ENCODE data around the gene PPP1R27.

The PPP1R27 gene

GRCh38 chr17:81833921-81834830 lies 674 bp downstream of the PPP1R27 start:
- H3K27ac ChIP-seq (ENCODE audit: low read length) = no peak overlapping the region
- H3K36me3 ChIP-seq (replicated peaks; ENCODE audit: insufficient read depth, low read length) = no peaks in the 10 kb centered on the region
- H3K4me3 ChIP-seq (ENCODE audit: low read length) = peak overlapping the region; percentile 71
- no peaks in the 10 kb centered on the region for H4K20me1 ChIP-seq (ENCODE audit: insufficient read depth, low read length)
- H3K27me3 ChIP-seq (replicated peaks; ENCODE audit: insufficient read depth, low read length) = no peaks in the 10 kb centered on the region; the same call in 1 of the 2 replicates
- H3K4me1 ChIP-seq (ENCODE audit: low read length) = peaks cover 14% of the 10 kb centered on the region
- H3F3A ChIP-seq (ENCODE audit: insufficient read depth, low read length) = peaks cover 16% of the 10 kb centered on the region
- no peaks in the 10 kb centered on the region for H3K9me2 ChIP-seq (replicated peaks; ENCODE audit: insufficient read depth, low read length)
- peak overlapping the region; percentile 56 for H2AFZ ChIP-seq (ENCODE audit: low read length)
- no peaks in the 10 kb centered on the region for H3K9me3 ChIP-seq (replicated peaks; ENCODE audit: insufficient read depth, low read length)
- H3K9ac ChIP-seq (ENCODE audit: low read length) = no peak overlapping the region; the same call in 1 of the 2 replicates
- DNase-seq = no peak
- TF ChIP-seq EZH2 (optimal IDR thresholded peaks at IDR 0.05; ENCODE audit: low read depth, low read length) (no peak), CTCF (IDR thresholded peaks at IDR 0.05; ENCODE audit: low read length) (no peak), EZH2phosphoT487 (IDR thresholded peaks at IDR 0.05; ENCODE audit: low read length) (no peak)
- peak overlapping the region; percentile 75 for H3K4me2 ChIP-seq (ENCODE audit: low read depth, low read length)
- H3K79me2 ChIP-seq (ENCODE audit: low read length) = peaks cover 11% of the 10 kb centered on the region

GRCh38 chr17:81833160-81833920 lies 1.5 kb downstream of the PPP1R27 start, which contains the start of gene MCRIP1:
Gene MCRIP1 (minus strand): TSS chr17:81833291. CDS start chr17:81824506, 8,785 bp downstream.
- Histone ChIP-seq H3K27me3 (replicated peaks; ENCODE audit: insufficient read depth, low read length) (no peaks in the 10 kb centered on the region; the same call in 1 of the 2 replicates), H3K79me2 (ENCODE audit: low read length) (peaks cover 11% of the 10 kb centered on the region), H3K9ac (ENCODE audit: low read length) (peak within 1 kb of the TSS; percentile 90), H2AFZ (ENCODE audit: low read length) (peak within 1 kb of the TSS; percentile 82), H3K9me3 (replicated peaks; ENCODE audit: insufficient read depth, low read length) (no peaks in the 10 kb centered on the region), H3K4me3 (ENCODE audit: low read length) (peak within 1 kb of the TSS; percentile 92), H3K27ac (ENCODE audit: low read length) (peak within 1 kb of the TSS; percentile 53; the same call in 1 of the 2 replicates), H4K20me1 (ENCODE audit: insufficient read depth, low read length) (no peaks in the 10 kb centered on the region), H3K4me2 (ENCODE audit: low read depth, low read length) (peak within 1 kb of the TSS; percentile 100), H3K36me3 (replicated peaks; ENCODE audit: insufficient read depth, low read length) (no peaks in the 10 kb centered on the region), H3K4me1 (ENCODE audit: low read length) (peaks cover 14% of the 10 kb centered on the region), H3K9me2 (replicated peaks; ENCODE audit: insufficient read depth, low read length) (no peaks in the 10 kb centered on the region), H3F3A (ENCODE audit: insufficient read depth, low read length) (peaks cover 16% of the 10 kb centered on the region)
- TF ChIP-seq EZH2phosphoT487 (IDR thresholded peaks at IDR 0.05; ENCODE audit: low read length) = no peak
- TF ChIP-seq CTCF (IDR thresholded peaks at IDR 0.05; ENCODE audit: low read length) = no peak
- no peak for TF ChIP-seq EZH2 (optimal IDR thresholded peaks at IDR 0.05; ENCODE audit: low read depth, low read length)
- peak; percentile 97 for DNase-seq

DNA sequence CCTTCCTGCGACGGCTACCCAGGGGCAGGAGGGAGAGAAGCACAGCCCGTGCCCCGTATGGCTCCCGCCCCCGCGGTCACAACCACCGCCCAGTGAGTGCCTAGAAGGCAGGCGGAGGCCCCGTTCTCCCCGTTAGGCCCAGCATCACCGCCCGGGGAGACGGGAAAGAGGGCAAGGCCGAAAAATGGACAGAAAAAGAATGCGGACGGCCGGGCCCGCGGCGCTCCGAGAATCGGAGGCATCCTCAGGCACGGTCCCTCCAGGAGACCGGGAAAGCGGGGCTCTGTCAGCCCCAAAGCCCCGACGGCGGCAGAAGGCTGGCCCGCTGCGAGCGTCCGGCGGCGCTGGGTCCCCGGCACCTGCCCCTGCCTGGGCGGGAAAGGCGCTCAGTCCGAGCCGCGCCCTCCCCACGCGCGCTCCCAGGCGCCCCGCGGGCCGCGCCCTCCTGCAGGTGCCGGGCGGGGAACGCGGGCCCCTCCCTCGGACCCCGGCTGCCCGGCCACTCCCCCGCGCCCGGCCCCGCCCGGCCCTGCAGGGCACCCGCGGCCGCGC lies 2.2 kb downstream of the PPP1R27 start:
- peaks cover 11% of the 10 kb centered on the region for H3K79me2 ChIP-seq (ENCODE audit: low read length)
- H3K27ac ChIP-seq (ENCODE audit: low read length) = peak overlapping the region; percentile 53; the same call in 1 of the 2 replicates
- H3K4me3 ChIP-seq (ENCODE audit: low read length) = peak overlapping the region; percentile 92
- no peaks in the 10 kb centered on the region for H3K9me2 ChIP-seq (replicated peaks; ENCODE audit: insufficient read depth, low read length)
- H3K9ac ChIP-seq (ENCODE audit: low read length) = peak overlapping the region; percentile 90
- no peak for DNase-seq
- H3K9me3 ChIP-seq (replicated peaks; ENCODE audit: insufficient read depth, low read length) = no peaks in the 10 kb centered on the region
- H2AFZ ChIP-seq (ENCODE audit: low read length) = peak overlapping the region; percentile 82
- no peaks in the 10 kb centered on the region; the same call in 1 of the 2 replicates for H3K27me3 ChIP-seq (replicated peaks; ENCODE audit: insufficient read depth, low read length)
- no peak for TF ChIP-seq CTCF (IDR thresholded peaks at IDR 0.05; ENCODE audit: low read length)
- no peak for TF ChIP-seq EZH2phosphoT487 (IDR thresholded peaks at IDR 0.05; ENCODE audit: low read length)
- TF ChIP-seq EZH2 (optimal IDR thresholded peaks at IDR 0.05; ENCODE audit: low read depth, low read length) = no peak
- no peaks in the 10 kb centered on the region for H3K36me3 ChIP-seq (replicated peaks; ENCODE audit: insufficient read depth, low read length)
- H3F3A ChIP-seq (ENCODE audit: insufficient read depth, low read length) = peaks cover 16% of the 10 kb centered on the region
- peak overlapping the region; percentile 100 for H3K4me2 ChIP-seq (ENCODE audit: low read depth, low read length)
- H4K20me1 ChIP-seq (ENCODE audit: insufficient read depth, low read length) = no peaks in the 10 kb centered on the region
- peaks cover 14% of the 10 kb centered on the region for H3K4me1 ChIP-seq (ENCODE audit: low read length)
